K562 (cell line): ENCODE results near the gene RNF214. TPM values are rescaled to one million over a fixed set of nuclear protein-coding genes. Genes with fewer than 3 reads are reported as not detected.

Experiments used
- ATAC-seq: fragments of 200-7000 bp; cut with Tn5 transposase; 3 replicates; pipeline ENCODE4 v1.9.1; 2020; ENCODE audit warnings: moderate library complexity
- BruUV-seq: library from RNA; stranded (reverse); fragments of 400-500 nt; replicated peaks from 2 replicates; lab custom pipeline; 2021; lab: Mats Ljungman, UMichigan
- CTCF ChIA-PET: fragments of 300-600 bp; formaldehyde crosslinking; extraction: SDS; loops from one replicate; lab custom pipeline; 2021; ENCODE audit warnings: low intra/inter-chr PET ratio; lab: Yijun Ruan, JAX
- POLR2A ChIA-PET: fragments of 300-600, 350-650 bp; sonication (Branson Sonifier 250); formaldehyde crosslinking; extraction: SDS; loops from one replicate; lab custom pipeline; 2021; ENCODE audit warnings: antibody characterized with exemption, inconsistent platforms; lab: Yijun Ruan, JAX
- DNase-seq, 4 experiments: peaks; one replicate each; pipeline versions ENCODE4 v3.0.0 to v3.0.0-alpha.2; 2011 to 2018; ENCODE audit warnings: low spot score in 3 of 4, mixed read lengths in 3 of 4; ENCODE audit errors: extremely low read depth in 1 of 4
- FAIRE-seq: peaks from 2 replicates; lab custom pipeline; 2011; peaks lifted over from hg19 to GRCh38; lab: Jason Lieb, UNC
- H2AFZ ChIP-seq: 2 replicates; pipeline ENCODE4 v1.6.0; 2011; ENCODE audit warnings: low read depth, low read length, control low read depth, inconsistent platforms
- H3K27ac ChIP-seq: fragments of 200-600 bp; 3 replicates; pipeline ENCODE4 v1.8.0; 2011; ENCODE audit warnings: low read depth, mild to moderate bottlenecking, control low read depth, inconsistent platforms, low read length, moderate library complexity, mixed read lengths; ENCODE audit errors: extremely low read depth
- H3K27me3 ChIP-seq, 2 experiments: fragments of 300-600 bp in 1 of 2; 2 replicates in 1 of 2; 3 replicates in 1 of 2; pipeline versions ENCODE4 v1.6.0 to v1.8.0; 2011; ENCODE audit warnings: inconsistent platforms in 2 of 2, low read length in 2 of 2, mild to moderate bottlenecking in 1 of 2, mixed read lengths in 1 of 2, moderate library complexity in 1 of 2; ENCODE audit not compliant: control insufficient read depth in 2 of 2, insufficient read depth in 2 of 2
- H3K36me3 ChIP-seq: fragments of 300-600 bp; 3 replicates; pipeline ENCODE4 v1.8.0; 2011; ENCODE audit warnings: mild to moderate bottlenecking, low read length, inconsistent platforms; ENCODE audit not compliant: control insufficient read depth, insufficient read depth
- H3K4me1 ChIP-seq, 2 experiments: fragments of 200-600 bp in 1 of 2; replicated peaks in 1 of 2; 2 replicates in 1 of 2; 3 replicates in 1 of 2; pipeline versions ENCODE4 v1.5.1 to v1.8.0; 2011; ENCODE audit warnings: inconsistent platforms in 2 of 2, low read length in 2 of 2, mild to moderate bottlenecking in 1 of 2, mixed read lengths in 1 of 2, moderate library complexity in 1 of 2; ENCODE audit not compliant: control insufficient read depth in 2 of 2, insufficient read depth in 2 of 2
- H3K4me2 ChIP-seq: 2 replicates; pipeline ENCODE4 v1.6.1; 2011; ENCODE audit warnings: low read length, control low read depth, inconsistent platforms, mixed read lengths; ENCODE audit not compliant: insufficient read depth
- H3K4me3 ChIP-seq: fragments of 200-600 bp; sonication (generic), shearing (Covaris generic); 2 replicates; pipeline ENCODE4 v1.5.1; 2016; ENCODE audit warnings: control low read depth, inconsistent platforms
- H3K79me2 ChIP-seq: fragments of 200-600 bp; 3 replicates; pipeline ENCODE4 v1.8.0; 2011; ENCODE audit warnings: low read length, inconsistent platforms; ENCODE audit not compliant: control insufficient read depth, insufficient read depth
- H3K9ac ChIP-seq, 2 experiments: 2 replicates each; pipeline versions ENCODE4 v1.6.0 to v1.6.1; 2011; ENCODE audit warnings: low read depth in 2 of 2, low read length in 2 of 2, control low read depth in 1 of 2, inconsistent platforms in 1 of 2, mild to moderate bottlenecking in 1 of 2, mixed read lengths in 1 of 2; ENCODE audit not compliant: insufficient read depth in 1 of 2
- H3K9me1 ChIP-seq: one replicate; pipeline ENCODE4 v1.6.0; 2011; ENCODE audit warnings: inconsistent platforms, mild to moderate bottlenecking, low read length, moderate library complexity; ENCODE audit not compliant: control insufficient read depth, insufficient read depth
- H3K9me3 ChIP-seq: replicated peaks from 2 replicates; pipeline ENCODE4 v1.5.1; 2011; ENCODE audit warnings: low read depth, low read length, inconsistent platforms; ENCODE audit not compliant: control insufficient read depth, insufficient read depth
- H4K20me1 ChIP-seq: replicated peaks from 2 replicates; pipeline ENCODE4 v1.6.1; 2011; ENCODE audit warnings: low read length, inconsistent platforms, mixed read lengths; ENCODE audit not compliant: control insufficient read depth, insufficient read depth
- DMBX1 ChIP-seq: fragments of 250-450 bp; sonication (Bioruptor Pico); IDR thresholded peaks from 2 replicates; pipeline ENCODE4 v1.8.0; 2022; ENCODE audit warnings: inconsistent platforms, mild to moderate bottlenecking, moderate library complexity, borderline replicate concordance
- ETV6 ChIP-seq, 3 experiments: fragments of 150-350 bp in 1 of 3; sonication (generic) in 1 of 3; formaldehyde crosslinking in 1 of 3; IDR thresholded peaks; 2 replicates each; pipeline versions ENCODE4 v1.6.1 to v1.8.0; 2014 to 2022; ENCODE audit warnings: borderline replicate concordance in 2 of 3, low read depth in 2 of 3, antibody characterized with exemption in 1 of 3, low read length in 1 of 3, mild to moderate bottlenecking in 1 of 3, missing genetic modification reagents in 1 of 3
- GTF2A2 ChIP-seq: IDR thresholded peaks from 2 replicates; pipeline ENCODE4 v1.6.1; 2016; ENCODE audit warnings: mild to moderate bottlenecking, missing genetic modification characterization, missing compliant biosample characterization
- HBP1 ChIP-seq: fragments of 450-650 bp; formaldehyde crosslinking; IDR thresholded peaks from 2 replicates; pipeline ENCODE4 v1.4.0; 2022; ENCODE audit warnings: missing genetic modification characterization
- LARP7 ChIP-seq: fragments of 450-650 bp; IDR thresholded peaks from 2 replicates; pipeline ENCODE4 v1.6.1; 2016
- MCM7 ChIP-seq, 2 experiments: fragments of 450-650 bp; IDR thresholded peaks; 2 replicates each; pipeline ENCODE4 v1.6.1; 2016 to 2018
- PCBP2 ChIP-seq: fragments of 200-400 bp; formaldehyde crosslinking; IDR thresholded peaks from 2 replicates; pipeline ENCODE4 v1.6.1; 2018; ENCODE audit warnings: low read length, low read depth, mild to moderate bottlenecking, moderate library complexity; ENCODE audit not compliant: poor library complexity, severe bottlenecking
- POLR2G ChIP-seq: fragments of 200-400 bp; formaldehyde crosslinking; IDR thresholded peaks from 2 replicates; pipeline ENCODE4 v1.6.1; 2017; ENCODE audit warnings: low read depth, mild to moderate bottlenecking, antibody characterized with exemption, low read length, moderate library complexity
- RBBP5 ChIP-seq: fragments of 200-600 bp; sonication (generic); IDR thresholded peaks from 2 replicates; pipeline ENCODE4 v1.6.1; 2012; ENCODE audit warnings: borderline replicate concordance, mild to moderate bottlenecking, low read length, control low read depth, inconsistent platforms; ENCODE audit not compliant: insufficient read depth, poor library complexity, severe bottlenecking
- TGIF2 ChIP-seq: sonication (generic); formaldehyde crosslinking; IDR thresholded peaks from 2 replicates; pipeline ENCODE4 v1.8.1; 2022; ENCODE audit warnings: mild to moderate bottlenecking, missing genetic modification reagents, moderate library complexity
- U2AF1 ChIP-seq: fragments of 200-400 bp; formaldehyde crosslinking; optimal IDR thresholded peaks from 2 replicates; pipeline ENCODE3; 2017; ENCODE audit warnings: mild to moderate bottlenecking, low read depth, low read length, moderate library complexity
- ZNF785 ChIP-seq: fragments of 250-450 bp; sonication (Bioruptor Pico); IDR thresholded peaks from 2 replicates; pipeline ENCODE4 v1.4.0; 2020; ENCODE audit warnings: mild to moderate bottlenecking
- WGBS: fragments of 100-300 bp; shearing (Covaris generic); methylation state at CpG from one replicate; pipeline ENCODE4 v1.1.6; 2016; ENCODE audit warnings: low coverage, mixed read lengths; ENCODE audit not compliant: insufficient coverage; ENCODE audit errors: missing lambda C conversion rate; 5-methylcytosine and 5-hydroxymethylcytosine counted together
- in situ Hi-C: fragments of 300-500 bp; cut with MboI; formaldehyde crosslinking; loops from 4 replicates; pipeline ENCODE4 v1.15.0; 2018; ENCODE audit warnings: inconsistent platforms, mixed read lengths
- intact Hi-C: fragments of 100-400 bp; cut with micrococcal nuclease; formaldehyde crosslinking; loops from 2 replicates; pipeline ENCODE4 v1.14.2; 2022
- polyA plus RNA-seq, 8 experiments: library from polyadenylated mRNA; depleted of rRNA in 4 of 8; stranded (reverse) in 5 of 8; unstranded in 3 of 8; fragments of >200 nt; fragmentation: Nextera tagmentation in 2 of 8; fragmentation: Illumina TruSeq in 1 of 8; extraction: Ambion mirVana in 2 of 8; extraction: Trizol in 1 of 8; gene quantifications; 2 replicates each; pipeline versions ENCODE4 v1.2.1 to v1.2.3, GENCODE V29; 2011 to 2014; ENCODE audit warnings: inconsistent platforms in 1 of 8, missing spikeins in 1 of 8
- total RNA-seq, 7 experiments: library from RNA; depleted of rRNA in 6 of 7; stranded (reverse); fragments of >200 nt in 6 of 7; fragmentation: Illumina TruSeq in 2 of 7; extraction: Trizol in 2 of 7; gene quantifications; 2 replicates each; pipeline versions ENCODE4 v1.2.1 to v1.2.3, GENCODE V29; 2011 to 2021; ENCODE audit warnings: low replicate concordance in 1 of 7
- TF ChIP-seq, protein P1 (sequence below): fragments of 250-450 bp; sonication (Bioruptor Pico); IDR thresholded peaks from 2 replicates; pipeline ENCODE4 v1.9.0; 2021; ENCODE audit warnings: mild to moderate bottlenecking, inconsistent platforms

Gene RNF214
- total and polyA plus RNA-seq, 9 of the 15 experiments (the other 6 are each of a cell fraction or from before 2014, with no cell fraction given) = 6.6 to 24.8 (median 11.9) TPM

DNA sequence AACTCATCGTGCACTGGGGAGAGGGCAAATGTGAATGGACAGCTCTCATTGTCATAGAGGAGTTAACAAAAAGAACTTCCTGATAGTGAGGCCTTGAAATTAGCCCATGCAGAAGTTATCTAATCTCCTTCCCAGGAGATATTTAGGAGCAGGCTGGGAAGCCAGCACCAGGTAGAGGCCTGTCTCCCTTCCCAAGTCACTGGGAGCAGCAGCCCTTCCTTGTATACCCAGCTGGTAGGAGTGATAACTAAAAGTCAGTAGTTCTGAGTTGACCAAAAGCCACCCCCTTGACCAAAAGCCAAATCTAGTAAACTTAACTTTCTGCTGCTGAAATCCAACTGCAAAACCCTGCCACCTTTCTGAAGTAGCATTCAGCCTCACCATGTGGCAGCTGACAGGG lies 57.3 kb downstream of the RNF214 start:
- ATAC-seq = no peak
- no TSS peak for BruUV-seq

More for the DNA sequence above, 57.3 kb downstream of the RNF214 start:
- H3K9ac ChIP-seq = no peak overlapping the region
- H3K36me3 ChIP-seq = peaks cover 27% of the 10 kb centered on the region
- H3K4me1 ChIP-seq = no peaks in the 10 kb centered on the region
- no peak overlapping the region for H2AFZ ChIP-seq
- H3K79me2 ChIP-seq = no peaks in the 10 kb centered on the region
- no peak overlapping the region for H3K4me2 ChIP-seq
- in situ Hi-C loops (no loop called here), intact Hi-C loops (no loop called here)
- H4K20me1 ChIP-seq = peaks cover 3% of the 10 kb centered on the region; the same call in 1 of the 2 replicates
- no peak overlapping the region for H3K27ac ChIP-seq
- no peak overlapping the region for H3K4me3 ChIP-seq
- FAIRE-seq (no peak), DNase-seq (no peak)
- no peaks in the 10 kb centered on the region for H3K9me1 ChIP-seq
- WGBS = 80% methylated on average over 1 of the region's 1 CpG
- CTCF ChIA-PET = no interaction called here
- POLR2A ChIA-PET = interaction anchor here (1.1 kb wide), 1 partner anchor 19 kb away, joined by 3 read pairs; no protein-coding TSS in a partner anchor
- H3K9me3 ChIP-seq = no peaks in the 10 kb centered on the region
- TF ChIP-seq HBP1 (no peak), MCM7 (IDR thresholded peaks at IDR 0.05) (no peak), GTF2A2 (tag) (no peak), ZNF785 (CRISPR knock-in tag) (no peak), ETV6 (IDR thresholded peaks at IDR 0.05; ENCODE audit: borderline replicate concordance in 1 of 2, low read depth in 2 of 2, low read length in 1 of 2) (no peak), ETV6 (CRISPR knock-in tag; IDR thresholded peaks at IDR 0.05; ENCODE audit: borderline replicate concordance) (no peak), U2AF1 (no peak), TGIF2 (CRISPR knock-in tag) (no peak), POLR2G (no peak), DMBX1 (no peak), RBBP5 (no peak), LARP7 (no peak), PCBP2 (no peak)
- TF ChIP-seq, protein P1, sequence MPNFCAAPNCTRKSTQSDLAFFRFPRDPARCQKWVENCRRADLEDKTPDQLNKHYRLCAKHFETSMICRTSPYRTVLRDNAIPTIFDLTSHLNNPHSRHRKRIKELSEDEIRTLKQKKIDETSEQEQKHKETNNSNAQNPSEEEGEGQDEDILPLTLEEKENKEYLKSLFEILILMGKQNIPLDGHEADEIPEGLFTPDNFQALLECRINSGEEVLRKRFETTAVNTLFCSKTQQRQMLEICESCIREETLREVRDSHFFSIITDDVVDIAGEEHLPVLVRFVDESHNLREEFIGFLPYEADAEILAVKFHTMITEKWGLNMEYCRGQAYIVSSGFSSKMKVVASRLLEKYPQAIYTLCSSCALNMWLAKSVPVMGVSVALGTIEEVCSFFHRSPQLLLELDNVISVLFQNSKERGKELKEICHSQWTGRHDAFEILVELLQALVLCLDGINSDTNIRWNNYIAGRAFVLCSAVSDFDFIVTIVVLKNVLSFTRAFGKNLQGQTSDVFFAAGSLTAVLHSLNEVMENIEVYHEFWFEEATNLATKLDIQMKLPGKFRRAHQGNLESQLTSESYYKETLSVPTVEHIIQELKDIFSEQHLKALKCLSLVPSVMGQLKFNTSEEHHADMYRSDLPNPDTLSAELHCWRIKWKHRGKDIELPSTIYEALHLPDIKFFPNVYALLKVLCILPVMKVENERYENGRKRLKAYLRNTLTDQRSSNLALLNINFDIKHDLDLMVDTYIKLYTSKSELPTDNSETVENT = no peak
- H3K27me3 ChIP-seq = no peaks in the 10 kb centered on the region
